Measurements from ENCODE around the gene SLC6A6.

- TF ChIP-seq EZH2 (IDR thresholded peaks at IDR 0.05; ENCODE audit: insufficient read depth, poor library complexity, severe bottlenecking) (no peak), EZH2phosphoT487 (IDR thresholded peaks at IDR 0.05; ENCODE audit: insufficient read depth, low read depth) (no peak)
Measured at GRCh38 chr3:14460342-14461005, 58.1 kb downstream of the SLC6A6 start.
